Suppressor macrophage (primary cell): ENCODE results near the gene HNMT.

Experiments
- DNase-seq, 4 experiments: peaks; one replicate each; pipeline ENCODE4 v3.0.0-alpha.2; 2020 to 2022
- total RNA-seq, 17 experiments: gene quantifications; one replicate each; lab custom pipeline; 2026; ENCODE audit warnings: mixed read lengths in 6 of 17, inconsistent platforms in 3 of 17; lab: John Stamatoyannopoulos, UW

The HNMT gene
- total RNA-seq: 38.5 to 222 (median 109) reads per million in 17 experiments

- peak; percentile 40 to 81 (median 66) for DNase-seq
These were observed at the start of gene HNMT for GRCh38 chr2:137964066-137964858. Gene HNMT (plus strand): TSS chr2:137964473. CDS start chr2:137964492, 19 bp downstream.

DNA sequence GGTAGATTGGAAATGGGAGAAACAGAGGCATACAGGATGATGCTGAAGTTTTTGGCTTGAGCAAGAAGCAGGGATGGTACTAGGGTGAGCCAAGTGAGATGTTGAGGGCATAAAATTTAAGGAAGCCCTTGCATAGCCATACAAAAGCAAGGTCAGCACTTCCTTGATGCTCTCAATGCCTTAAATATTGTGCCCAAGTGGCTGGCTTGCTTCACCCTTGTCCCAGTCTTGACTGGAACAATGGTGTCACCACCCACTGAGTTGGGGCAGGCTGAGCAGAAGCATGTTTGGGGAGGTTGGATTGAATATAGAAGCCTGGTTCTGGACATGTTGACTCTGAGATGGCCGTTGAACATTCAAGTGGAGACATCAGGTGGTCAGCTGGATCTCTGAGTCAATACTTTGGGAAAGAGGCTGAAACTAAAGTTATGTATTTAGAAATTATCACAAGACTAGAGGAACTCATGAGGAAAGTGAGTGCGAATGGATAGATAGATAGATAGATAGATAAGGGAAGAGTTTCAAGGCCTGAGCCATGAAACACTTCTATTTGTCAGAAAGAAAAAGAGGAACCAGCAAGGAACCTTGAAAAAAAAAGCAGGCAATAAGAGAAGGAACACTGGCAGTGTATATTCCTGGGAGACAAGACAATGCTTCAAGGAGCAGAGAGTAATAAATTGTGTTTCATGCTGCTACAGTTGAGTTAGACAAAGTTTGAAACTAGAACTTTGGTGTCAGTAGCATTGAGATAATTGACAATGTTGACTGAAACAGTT is 43.0 kb upstream of the HNMT start:
- DNase-seq: peak; percentile 31 to 66 (median 54)

DNA sequence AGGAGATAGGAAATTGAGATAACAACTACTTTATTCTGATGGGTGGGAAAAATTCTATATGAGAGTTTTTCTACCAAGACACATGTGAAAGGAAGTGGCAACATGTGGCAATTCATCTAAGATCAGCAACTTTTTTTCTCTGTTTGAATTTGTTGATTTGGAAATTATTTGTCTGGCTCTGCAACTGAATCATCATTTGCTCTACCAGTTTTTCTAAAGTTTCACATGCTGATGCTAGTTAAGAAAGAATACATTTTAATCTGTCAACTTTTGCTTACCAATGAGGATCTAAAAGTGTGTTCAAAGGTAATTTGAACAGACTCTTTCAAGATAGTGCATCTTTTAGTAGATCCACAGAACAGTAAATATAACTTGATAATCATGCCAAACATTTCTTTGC is 42.1 kb upstream of the HNMT start:
- DNase-seq: peak in 3 of 4 experiments; percentile 9 to 59 (median 51)

GRCh38 chr2:137924019-137924418 is 40.3 kb upstream of the HNMT start:
- peak in 2 of 4 experiments; percentile 18 to 26 for DNase-seq

- DNase-seq: no peak
These were observed 38.7 kb upstream of the HNMT start for GRCh38 chr2:137925599-137925998.

- no peak for DNase-seq
These were observed 36.4 kb upstream of the HNMT start for GRCh38 chr2:137927846-137928245.

- no peak for DNase-seq
These were observed 35.4 kb upstream of the HNMT start for GRCh38 chr2:137928547-137929518.

GRCh38 chr2:137929519-137929916 is 34.8 kb upstream of the HNMT start:
- no peak for DNase-seq

DNA sequence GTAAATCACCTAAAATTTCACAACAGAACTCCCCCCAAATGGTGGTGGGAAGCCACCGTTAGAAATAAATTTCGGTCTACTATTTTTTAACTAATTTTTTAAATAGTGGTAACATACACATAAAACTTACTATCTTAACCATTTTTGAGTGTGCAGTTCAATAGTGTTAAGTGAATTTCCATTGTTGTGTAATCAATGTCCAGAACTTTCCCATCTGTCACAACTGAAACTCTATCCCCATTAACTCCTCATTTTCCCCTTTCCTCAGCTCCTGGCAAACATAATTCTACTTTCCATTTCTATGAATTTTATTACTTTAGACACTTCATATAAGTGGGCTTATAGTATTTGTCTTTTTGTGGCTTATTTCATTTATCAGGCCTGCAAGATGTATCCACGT is 34.1 kb upstream of the HNMT start:
- no peak for DNase-seq

DNA sequence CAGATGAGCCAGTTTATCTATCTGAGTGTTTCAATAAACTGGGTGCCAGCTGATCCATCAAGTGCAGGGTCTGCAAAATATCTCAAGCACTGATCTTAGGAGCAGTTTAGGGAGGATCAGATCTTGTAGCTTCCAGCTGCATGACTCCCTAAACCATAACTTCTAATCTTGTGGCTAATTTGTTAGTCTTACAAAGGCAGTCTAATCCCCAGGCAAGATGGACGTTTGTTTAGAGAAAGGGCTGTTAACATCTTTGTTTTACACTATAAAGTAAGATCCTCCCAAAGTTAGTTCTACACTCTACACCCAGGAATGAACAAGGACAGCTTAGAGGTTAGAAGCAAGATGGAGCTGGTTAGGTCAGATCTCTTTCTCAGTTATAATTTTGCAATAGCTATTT is 28.7 kb upstream of the HNMT start:
- DNase-seq: no peak

DNA sequence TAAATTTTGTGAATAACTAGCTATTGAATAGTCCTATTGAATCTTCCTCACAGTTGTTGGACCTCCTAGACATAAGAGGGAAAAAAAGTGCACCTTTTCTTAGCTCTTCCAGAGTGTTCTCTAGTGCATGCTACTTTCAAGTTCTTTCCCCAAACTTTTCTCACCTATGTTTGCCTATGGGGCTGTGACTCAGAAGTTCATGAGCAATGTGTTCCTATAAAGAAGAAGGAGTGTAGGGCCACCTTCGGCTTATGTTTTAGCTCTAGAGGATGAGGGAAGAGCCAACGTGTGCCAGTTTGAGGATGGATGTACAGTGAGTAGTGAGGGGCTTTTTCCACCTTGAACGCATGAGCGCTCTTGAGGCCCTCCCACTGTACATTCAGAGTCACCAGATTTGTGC is 27.0 kb upstream of the HNMT start:
- DNase-seq: no peak

DNA sequence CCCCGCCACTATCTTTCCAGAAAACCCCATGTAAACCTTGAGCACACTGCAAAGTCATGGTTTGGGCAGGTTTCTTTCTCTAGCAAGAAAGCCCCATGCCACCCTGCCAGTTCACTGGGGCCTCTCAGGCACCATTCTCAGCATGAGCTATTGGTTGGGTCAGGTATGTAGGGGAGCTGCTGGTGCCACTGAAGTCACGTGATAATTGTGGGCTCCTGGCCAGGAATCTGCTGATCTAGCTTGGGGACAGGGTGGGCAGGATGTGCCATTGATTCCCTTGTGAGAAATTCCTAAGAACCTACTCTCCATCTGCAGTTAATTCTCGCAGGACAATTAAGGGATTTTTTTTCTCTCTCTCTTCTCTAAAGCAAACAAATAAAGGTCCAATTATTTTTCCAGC is 26.5 kb upstream of the HNMT start:
- DNase-seq: no peak

DNA sequence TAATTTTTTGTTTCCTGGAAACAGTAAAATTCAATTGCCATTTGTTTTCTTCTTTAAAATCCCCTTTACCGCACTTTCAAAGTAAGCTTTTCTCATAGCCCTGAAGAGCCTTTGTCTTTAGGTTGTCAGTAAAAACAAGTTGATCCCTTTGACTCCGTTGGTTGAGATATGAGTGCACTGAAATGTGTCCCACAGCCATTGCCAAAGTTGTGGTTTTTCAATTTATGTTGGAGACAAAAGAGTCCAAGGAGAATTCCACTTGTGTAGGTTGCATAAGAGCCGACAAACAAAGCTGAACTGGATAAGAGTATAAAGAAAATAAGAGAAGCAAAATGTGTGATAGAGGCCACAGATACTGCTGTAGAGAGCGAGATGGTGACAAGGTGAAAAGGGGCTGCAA is 26.1 kb upstream of the HNMT start:
- DNase-seq: no peak

DNA sequence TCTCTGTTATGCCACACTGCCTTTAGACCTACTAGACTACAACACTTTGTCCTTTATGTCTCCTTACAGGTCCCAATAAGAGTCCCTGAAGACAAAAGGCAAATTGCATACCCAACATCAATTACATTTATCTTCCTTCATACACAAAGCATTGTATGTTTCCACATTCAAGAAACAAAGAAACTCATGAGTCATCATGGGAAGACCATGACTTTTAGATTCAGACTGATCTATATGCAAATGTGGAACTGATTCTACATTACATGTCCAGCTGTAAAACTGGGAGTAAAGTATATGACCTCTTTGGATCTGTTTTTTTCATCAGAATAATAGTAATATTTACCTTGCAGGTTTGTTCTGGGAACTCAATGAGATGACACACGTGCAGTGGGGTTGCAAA is 25.2 kb upstream of the HNMT start:
- peak in 2 of 4 experiments; percentile 38 to 50 for DNase-seq

DNA sequence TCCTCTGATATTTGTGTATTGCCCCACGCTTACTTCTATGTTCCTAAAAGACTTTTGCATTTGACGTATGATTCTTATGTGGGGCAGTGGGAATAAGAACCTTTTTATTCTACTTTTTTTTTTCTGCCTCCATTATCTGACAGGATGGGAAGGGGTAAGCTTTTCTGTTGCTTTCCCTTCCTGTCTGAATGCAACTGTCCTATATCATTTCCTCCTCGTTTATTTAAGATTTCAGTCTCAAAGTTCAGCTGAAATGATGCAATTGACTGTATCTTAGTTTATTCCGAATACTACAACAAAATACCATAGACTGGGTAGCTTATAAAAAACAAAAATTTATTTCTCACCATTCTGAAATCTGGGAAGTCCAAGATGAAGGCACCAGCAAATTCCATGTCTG is 24.1 kb upstream of the HNMT start:
- DNase-seq: no peak

DNA sequence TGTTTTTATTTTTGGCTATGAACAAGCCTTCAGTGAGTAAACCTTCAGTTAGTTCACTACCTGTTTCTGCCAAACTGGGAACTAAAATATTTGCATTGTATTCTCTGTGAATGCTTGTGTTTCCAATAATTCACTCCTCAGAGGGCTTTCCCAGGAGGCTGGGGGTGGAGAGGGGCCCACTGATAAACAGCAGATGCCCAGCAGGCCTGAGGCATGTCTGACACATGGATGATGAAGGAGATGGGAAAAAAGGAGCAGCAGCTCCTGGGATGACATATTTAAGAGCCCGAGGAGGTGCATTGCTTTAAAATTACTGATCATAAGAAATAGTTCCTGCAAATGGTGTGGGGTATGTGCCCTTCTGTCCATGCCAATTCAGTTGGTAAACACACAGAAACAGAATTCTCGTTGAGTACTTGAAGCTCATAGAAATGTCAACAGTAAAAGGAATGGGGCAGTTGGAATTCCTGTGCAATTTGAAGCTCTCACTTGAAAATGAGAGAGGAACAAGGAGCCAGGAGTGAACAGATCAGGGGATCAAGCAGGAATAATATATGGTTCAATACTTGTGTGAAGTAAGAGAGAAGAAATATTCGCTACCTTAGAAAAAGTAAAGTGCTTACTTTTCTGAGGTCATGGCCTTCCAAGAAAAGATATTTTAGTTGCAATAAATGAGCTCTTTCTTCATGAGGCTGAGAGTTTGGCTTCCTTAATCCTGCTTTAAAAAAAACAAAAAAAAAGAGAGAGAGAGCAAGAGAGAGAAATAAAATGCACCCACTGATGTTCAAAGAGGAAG is 22.0 kb upstream of the HNMT start:
- DNase-seq: no peak

DNA sequence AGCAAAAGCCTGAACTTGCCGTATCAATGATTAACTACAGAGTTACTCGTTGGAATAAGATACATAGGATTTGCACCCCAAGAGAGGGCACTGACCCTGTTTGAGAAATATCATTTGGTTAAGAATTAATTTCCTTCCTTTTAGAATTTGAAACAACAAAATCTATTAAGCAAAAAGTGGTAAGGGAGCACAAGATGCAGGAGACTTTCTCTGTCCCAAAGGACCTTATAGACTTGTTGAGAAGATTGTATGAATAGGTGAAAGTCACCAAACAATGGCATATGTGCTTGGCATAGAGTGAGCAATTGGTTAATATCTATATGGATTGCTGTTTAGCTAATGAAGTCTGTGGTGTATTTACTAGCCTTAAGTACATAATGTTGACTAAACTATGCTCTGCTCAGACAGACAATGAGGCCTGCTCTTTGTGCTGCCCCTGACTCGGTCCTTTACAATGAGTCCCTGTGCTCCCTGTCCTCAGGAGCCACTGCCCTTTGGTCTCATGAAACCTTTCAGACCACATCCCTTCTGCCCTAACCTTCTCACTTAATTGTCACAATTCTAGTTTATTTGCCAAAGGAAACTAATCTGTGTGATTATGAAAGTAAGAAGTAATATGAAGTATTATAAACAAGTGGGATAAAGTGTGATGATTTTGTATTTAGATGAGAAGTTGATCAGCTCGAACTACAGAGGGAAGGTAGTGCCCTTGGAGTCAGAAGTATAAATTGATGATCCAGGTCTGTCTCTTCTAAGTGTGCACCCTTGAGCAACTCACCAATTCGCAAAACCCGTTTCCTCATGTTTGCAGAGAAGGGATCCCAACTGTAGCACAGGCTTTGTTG is 21.2 kb upstream of the HNMT start:
- no peak for DNase-seq

DNA sequence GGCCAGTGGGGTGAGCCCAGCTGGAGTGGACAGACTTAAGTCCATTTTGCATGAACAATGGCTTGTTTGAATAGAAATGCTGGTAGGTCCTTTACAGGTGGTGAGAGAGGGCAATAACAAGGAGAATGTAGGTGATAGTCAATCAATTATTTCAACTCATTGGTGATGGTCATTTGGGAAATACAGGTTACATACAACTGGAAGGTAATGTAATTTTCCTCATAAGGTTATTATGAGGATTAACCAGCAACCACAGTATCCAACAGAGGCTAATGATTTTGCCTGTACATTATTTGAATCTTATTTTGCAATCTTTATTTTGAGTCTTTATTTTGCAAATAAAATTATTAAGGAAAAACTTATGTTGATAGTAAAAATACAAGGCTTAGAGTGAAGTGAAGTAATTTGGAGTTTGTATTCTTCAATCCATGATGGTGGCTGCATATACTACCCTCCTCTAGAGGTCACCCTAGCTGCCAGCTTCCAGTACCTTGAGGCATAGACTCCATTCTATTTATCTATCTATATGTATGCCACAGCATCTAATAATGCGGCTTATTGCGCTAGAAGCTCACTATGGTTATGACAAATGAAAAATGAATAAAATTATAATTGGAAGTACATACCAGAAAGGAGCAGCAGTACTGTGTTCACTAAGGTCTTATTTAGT is 20.5 kb upstream of the HNMT start:
- DNase-seq: no peak

- DNase-seq: no peak
These were observed 19.6 kb upstream of the HNMT start for GRCh38 chr2:137944714-137945113.

- DNase-seq: no peak
These were observed 19.0 kb upstream of the HNMT start for GRCh38 chr2:137945229-137945628.
